NT2/D1 (cell line): ENCODE results near the gene KIF26A.

ENCODE experiments used
- SUZ12 ChIP-seq: IDR thresholded peaks from 2 replicates; pipeline ENCODE4 v1.6.1; 2011; ENCODE audit not compliant: insufficient read length, insufficient read depth; ENCODE audit errors: extremely low read depth
- YY1 ChIP-seq: IDR thresholded peaks from 2 replicates; pipeline ENCODE4 v1.6.1; 2011; ENCODE audit not compliant: insufficient read length, insufficient read depth
- ZNF274 ChIP-seq: IDR thresholded peaks from 2 replicates; pipeline ENCODE4 v1.6.1; 2011; ENCODE audit warnings: mild to moderate bottlenecking, low read depth, low read length

DNA sequence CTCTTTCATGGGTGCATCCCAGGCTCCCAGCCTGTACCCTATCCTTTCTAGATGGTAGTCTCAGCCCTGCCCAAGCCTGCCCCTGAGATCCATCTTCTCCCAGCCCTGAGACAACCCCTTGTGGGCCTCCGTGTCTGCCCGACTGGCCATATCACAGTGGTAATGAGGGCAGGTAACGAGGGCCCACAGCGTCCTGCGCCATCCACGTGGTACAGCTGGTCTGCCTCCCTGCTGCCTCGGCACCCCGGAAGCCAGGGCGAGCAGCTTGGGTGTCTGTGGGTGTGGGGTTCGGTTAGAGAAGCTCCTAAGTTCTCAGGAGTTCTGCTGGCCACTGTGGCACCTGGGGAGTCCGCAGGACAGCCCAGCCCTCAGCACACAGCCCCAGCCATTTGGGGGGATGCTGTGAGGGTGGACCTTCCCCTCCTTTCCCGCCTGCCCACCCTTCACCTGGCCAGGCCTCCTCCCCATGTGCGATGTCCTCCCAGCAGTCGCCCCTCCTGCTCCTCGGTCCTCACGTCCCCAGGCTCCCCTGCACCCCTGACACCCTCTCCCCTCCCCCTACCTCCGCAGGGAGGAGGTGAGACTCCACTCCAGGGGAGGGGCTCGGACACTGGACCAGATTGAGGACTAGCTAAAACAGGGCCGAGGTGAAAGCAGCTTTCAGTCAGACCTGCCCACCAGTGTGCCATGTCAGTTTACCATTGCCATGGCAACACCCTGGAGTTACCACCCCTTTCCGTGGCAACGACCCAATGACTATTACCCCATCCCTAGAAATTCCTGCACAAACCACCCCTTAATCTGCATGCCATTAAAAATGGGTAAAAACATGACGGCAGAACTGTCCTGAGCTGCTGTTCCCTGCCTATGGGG lies 69.0 kb downstream of the KIF26A start:
- no peak for TF ChIP-seq ZNF274
- no peak for TF ChIP-seq YY1
- TF ChIP-seq SUZ12 = no peak
